Large intestine (tissue), 3 donors: ENCODE results near the gene ALOX5AP. TPM values are rescaled to one million over a fixed set of nuclear protein-coding genes. Genes with fewer than 3 reads are reported as not detected.

Experiments
- DNase-seq, 2 donors: peaks; one replicate each; pipeline versions ENCODE4 v3.0.0 to v3.0.0-alpha.2; 2013
- H3K27ac ChIP-seq: one replicate; pipeline ENCODE4 v1.5.1; 2013; ENCODE audit warnings: low read length
- H3K27me3 ChIP-seq: 2 replicates; pipeline ENCODE4 v1.6.1; 2013; ENCODE audit warnings: low read length; ENCODE audit not compliant: control insufficient read depth, insufficient read depth
- H3K36me3 ChIP-seq: 2 replicates; pipeline ENCODE4 v1.6.1; 2013; ENCODE audit warnings: low read length; ENCODE audit not compliant: control insufficient read depth, insufficient read depth
- H3K4me1 ChIP-seq: one replicate; pipeline ENCODE4 v1.6.1; 2013; ENCODE audit warnings: low read length; ENCODE audit not compliant: control insufficient read depth, insufficient read depth
- H3K4me3 ChIP-seq: one replicate; pipeline ENCODE4 v1.5.1; 2013; ENCODE audit warnings: low read length
- H3K9me3 ChIP-seq: one replicate; pipeline ENCODE4 v1.6.1; 2013; ENCODE audit warnings: mild to moderate bottlenecking, low read depth, low read length, moderate library complexity; ENCODE audit not compliant: control insufficient read depth
- WGBS: methylation state at CpG from one replicate; pipeline ENCODE4 v1.1.5; 2013; ENCODE audit warnings: low lambda C conversion rate; ENCODE audit not compliant: insufficient coverage; 5-methylcytosine and 5-hydroxymethylcytosine counted together
- polyA plus RNA-seq: library from polyadenylated mRNA; unstranded; fragments of 120-200 nt; gene quantifications from one replicate; pipeline ENCODE4 v1.2.1, GENCODE V29; 2013

ALOX5AP gene
- polyA plus RNA-seq, 1 donor, result 7.0 TPM

GRCh38 chr13:30797847-30798535 lies 62.6 kb downstream of the ALOX5AP start:
- Histone ChIP-seq H3K27me3 (peaks cover 7% of the 10 kb centered on the region), H3K27ac (no peak overlapping the region), H3K4me1 (peaks cover 10% of the 10 kb centered on the region), H3K4me3 (no peak overlapping the region), H3K9me3 (no peaks in the 10 kb centered on the region), H3K36me3 (no peaks in the 10 kb centered on the region)
- DNase-seq, result no peak
- no CpG with 5 or more reads among the region's 13 CpGs for WGBS

GRCh38 chr13:30798776-30799355 lies 63.5 kb downstream of the ALOX5AP start:
- no peaks in the 10 kb centered on the region for H3K9me3 ChIP-seq
- no peak overlapping the region for H3K4me3 ChIP-seq
- H3K36me3 ChIP-seq, result no peaks in the 10 kb centered on the region
- H3K27ac ChIP-seq, result no peak overlapping the region
- WGBS, result no CpG with 5 or more reads among the region's 11 CpGs
- DNase-seq, result peak in 1 of 2 donors; percentile 38
- peaks cover 13% of the 10 kb centered on the region for H3K4me1 ChIP-seq
- peaks cover 7% of the 10 kb centered on the region for H3K27me3 ChIP-seq

GRCh38 chr13:30799356-30799824 lies 64.0 kb downstream of the ALOX5AP start:
- peaks cover 7% of the 10 kb centered on the region for H3K27me3 ChIP-seq
- no peak overlapping the region for H3K27ac ChIP-seq
- H3K9me3 ChIP-seq, result no peaks in the 10 kb centered on the region
- DNase-seq, result no peak
- H3K36me3 ChIP-seq, result no peaks in the 10 kb centered on the region
- no peak overlapping the region for H3K4me3 ChIP-seq
- H3K4me1 ChIP-seq, result peaks cover 13% of the 10 kb centered on the region
- WGBS, result 100% methylated on average over 3 of the region's 12 CpGs

- no peaks in the 10 kb centered on the region for H3K36me3 ChIP-seq
- no peak overlapping the region for H3K4me3 ChIP-seq
- H3K27ac ChIP-seq, result no peak overlapping the region
- peaks cover 7% of the 10 kb centered on the region for H3K27me3 ChIP-seq
- H3K9me3 ChIP-seq, result no peaks in the 10 kb centered on the region
- DNase-seq, result no peak
- peaks cover 13% of the 10 kb centered on the region for H3K4me1 ChIP-seq
- WGBS, result 100% methylated on average over 2 of the region's 2 CpGs
Observed at GRCh38 chr13:30800107-30800506, 64.8 kb downstream of the ALOX5AP start.

GRCh38 chr13:30802501-30802900 lies 67.2 kb downstream of the ALOX5AP start:
- Histone ChIP-seq H3K4me3 (no peak overlapping the region), H3K4me1 (peaks cover 13% of the 10 kb centered on the region), H3K27me3 (no peaks in the 10 kb centered on the region), H3K36me3 (no peaks in the 10 kb centered on the region), H3K9me3 (no peaks in the 10 kb centered on the region), H3K27ac (no peak overlapping the region)
- DNase-seq, result no peak
- WGBS, result no CpG with 5 or more reads among the region's 5 CpGs

GRCh38 chr13:30802953-30803478 lies 67.7 kb downstream of the ALOX5AP start:
- Histone ChIP-seq H3K27me3 (no peaks in the 10 kb centered on the region), H3K4me1 (peaks cover 13% of the 10 kb centered on the region), H3K9me3 (no peaks in the 10 kb centered on the region), H3K27ac (no peak overlapping the region), H3K36me3 (no peaks in the 10 kb centered on the region), H3K4me3 (peak overlapping the region; percentile 44)
- no CpG with 5 or more reads among the region's 32 CpGs for WGBS
- DNase-seq, result peak; percentile 72 to 78

- no peaks in the 10 kb centered on the region for H3K27me3 ChIP-seq
- WGBS, result no CpG with 5 or more reads among the region's 5 CpGs
- no peaks in the 10 kb centered on the region for H3K9me3 ChIP-seq
- no peaks in the 10 kb centered on the region for H3K36me3 ChIP-seq
- H3K4me3 ChIP-seq, result no peak overlapping the region
- peaks cover 9% of the 10 kb centered on the region for H3K4me1 ChIP-seq
- no peak for DNase-seq
- H3K27ac ChIP-seq, result no peak overlapping the region
Observed at GRCh38 chr13:30803749-30804148, 68.4 kb downstream of the ALOX5AP start.

GRCh38 chr13:30804474-30804873 lies 69.1 kb downstream of the ALOX5AP start:
- Histone ChIP-seq H3K36me3 (no peaks in the 10 kb centered on the region), H3K4me1 (peaks cover 7% of the 10 kb centered on the region), H3K27me3 (no peaks in the 10 kb centered on the region), H3K27ac (no peak overlapping the region), H3K4me3 (no peak overlapping the region), H3K9me3 (no peaks in the 10 kb centered on the region)
- WGBS, result no CpG with 5 or more reads among the region's 5 CpGs
- DNase-seq, result no peak

GRCh38 chr13:30805132-30805537 lies 69.8 kb downstream of the ALOX5AP start:
- no CpG with 5 or more reads among the region's 4 CpGs for whole genome bisulfite sequencing
- H3K9me3 ChIP-seq, result no peaks in the 10 kb centered on the region
- no peak for DNase-seq
- peaks cover 7% of the 10 kb centered on the region for H3K4me1 ChIP-seq
- H3K4me3 ChIP-seq, result no peak overlapping the region
- no peaks in the 10 kb centered on the region for H3K27me3 ChIP-seq
- H3K27ac ChIP-seq, result no peak overlapping the region
- H3K36me3 ChIP-seq, result no peaks in the 10 kb centered on the region

- no CpG with 5 or more reads among the region's 7 CpGs for WGBS
- H3K27ac ChIP-seq, result no peak overlapping the region
Observed at GRCh38 chr13:30805603-30806011, 70.3 kb downstream of the ALOX5AP start.

More at GRCh38 chr13:30805603-30806011, 70.3 kb downstream of the ALOX5AP start:
- no peak for DNase-seq
- Histone ChIP-seq H3K4me1 (peaks cover 7% of the 10 kb centered on the region), H3K4me3 (no peak overlapping the region), H3K36me3 (no peaks in the 10 kb centered on the region), H3K9me3 (no peaks in the 10 kb centered on the region), H3K27me3 (no peaks in the 10 kb centered on the region)
